Stimulated activated CD4-positive, alpha-beta T cell treated with anti-CD3 and anti-CD28 coated beads, Interleukin-15, amount 100 ng/mL, for 48 hours (primary cell): ENCODE data around the gene MORC4.

Experiments
- DNase-seq, 2 donors: peaks; one replicate each; pipeline ENCODE4 v3.0.0-alpha.2; 2020; ENCODE audit warnings: low read depth in 2 of 2

The MORC4 gene

GRCh38 chrX:106952988-106953387 is 47.0 kb downstream of the MORC4 start:
- no peak for DNase-seq

DNA sequence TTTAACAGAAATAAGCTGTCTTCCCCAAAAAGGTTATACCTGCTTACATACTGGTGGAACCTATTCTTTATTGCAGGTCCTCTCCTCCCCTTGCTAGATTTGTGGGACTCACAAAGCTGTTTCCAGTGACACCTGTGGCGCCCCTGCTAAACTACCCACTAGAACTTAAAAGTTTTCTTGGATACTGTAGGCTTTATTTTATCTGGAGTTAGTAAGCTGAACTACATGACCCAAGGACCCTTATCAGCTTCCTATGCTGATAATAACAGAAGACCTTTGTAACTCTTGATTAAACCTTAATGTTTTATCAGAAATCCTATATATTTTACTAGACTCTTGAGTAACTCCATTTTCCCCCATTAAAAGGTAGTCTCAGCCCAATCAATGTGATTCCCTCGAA is 47.5 kb downstream of the MORC4 start:
- DNase-seq: no peak

GRCh38 chrX:106952089-106952488 is 47.9 kb downstream of the MORC4 start:
- no peak for DNase-seq

DNA sequence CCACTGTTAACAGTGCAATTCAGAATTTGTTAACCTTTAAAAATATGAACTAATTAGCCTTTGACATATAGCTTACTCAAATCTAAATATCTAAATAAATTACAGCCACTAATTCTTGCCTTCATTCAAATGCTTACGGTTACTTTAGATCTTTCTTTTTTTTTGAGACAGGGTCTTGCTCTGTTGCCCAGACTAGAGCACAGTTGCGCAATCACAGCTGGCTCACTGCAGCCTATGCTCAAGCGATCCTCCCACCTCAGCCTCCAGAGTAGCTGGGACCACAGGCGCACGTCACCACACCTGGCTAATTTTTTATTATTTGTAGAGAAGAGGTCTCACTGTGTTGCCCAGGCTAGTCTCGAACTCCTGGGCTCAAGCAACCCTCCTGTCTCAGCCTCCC is 48.8 kb downstream of the MORC4 start:
- DNase-seq: no peak

GRCh38 chrX:106950381-106950780 is 49.6 kb downstream of the MORC4 start:
- DNase-seq: no peak

DNA sequence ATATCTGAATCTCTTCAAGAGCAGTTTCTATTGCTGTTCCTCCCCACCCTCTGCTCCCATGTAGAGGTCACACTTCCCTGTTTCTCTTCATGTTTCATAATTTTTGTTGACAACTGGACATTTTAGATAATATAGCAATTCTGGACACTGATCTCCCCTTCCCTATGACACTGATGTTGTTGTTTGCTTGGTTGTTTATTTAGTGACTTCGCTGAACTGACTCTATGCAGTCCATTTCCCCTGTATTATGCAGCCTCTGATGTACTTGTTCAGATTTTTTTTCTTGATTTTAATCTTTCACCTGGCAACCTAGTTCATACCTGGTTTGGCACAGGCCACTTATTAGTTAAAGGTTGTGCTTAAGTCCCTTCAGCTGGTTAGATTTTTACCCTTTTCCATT is 50.6 kb downstream of the MORC4 start:
- no peak for DNase-seq

DNA sequence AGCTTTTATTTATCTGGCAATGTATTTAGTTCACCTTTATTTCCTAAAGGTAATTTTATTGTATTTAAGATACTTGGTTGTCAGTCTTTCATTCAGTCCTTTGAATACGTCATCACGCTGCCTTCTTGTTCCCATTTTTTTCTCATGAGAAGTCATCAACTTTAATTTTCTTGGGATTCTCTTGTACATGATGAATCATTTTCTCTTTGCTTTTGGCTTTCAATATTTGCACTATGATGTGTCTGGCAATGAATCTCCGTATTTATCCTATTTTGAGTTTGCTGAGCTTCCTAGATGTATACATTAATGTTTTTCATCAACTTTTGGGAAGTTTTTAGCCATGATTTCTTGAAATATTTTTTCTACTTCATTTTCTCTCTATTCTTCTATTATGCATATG is 51.4 kb downstream of the MORC4 start:
- no peak for DNase-seq

- DNase-seq: no peak
Measured at GRCh38 chrX:106946464-106946863, 53.5 kb downstream of the MORC4 start.

GRCh38 chrX:106940068-106940467 is 59.9 kb downstream of the MORC4 start:
- DNase-seq: no peak

GRCh38 chrX:106939566-106939965 is 60.4 kb downstream of the MORC4 start:
- no peak for DNase-seq

DNA sequence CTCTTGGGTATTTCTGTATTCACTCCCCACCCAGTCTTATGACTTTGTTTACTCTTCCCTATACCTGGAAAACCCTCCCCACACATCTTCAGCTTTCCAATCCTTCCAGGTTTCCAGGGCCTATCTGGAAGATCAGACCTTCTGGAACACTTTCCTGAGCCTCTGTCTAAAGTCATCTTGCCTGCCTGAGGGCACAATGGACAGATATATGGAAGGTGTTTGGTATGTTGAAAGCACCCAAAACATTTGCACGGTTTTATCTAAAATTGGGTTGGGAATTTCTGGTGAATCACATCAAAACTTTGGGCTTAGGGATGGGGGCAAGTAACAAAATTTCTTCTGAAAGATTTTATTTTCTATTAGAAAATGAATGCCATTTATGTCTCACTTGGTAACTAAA is 63.8 kb downstream of the MORC4 start:
- no peak for DNase-seq

GRCh38 chrX:106935175-106935574 is 64.8 kb downstream of the MORC4 start:
- no peak for DNase-seq

- no peak for DNase-seq
Measured at GRCh38 chrX:106933538-106933961, 66.5 kb downstream of the MORC4 start.

GRCh38 chrX:106932960-106933537 is 67.0 kb downstream of the MORC4 start:
- no peak for DNase-seq

- no peak for DNase-seq
Measured at GRCh38 chrX:106932492-106932923, 67.5 kb downstream of the MORC4 start.

GRCh38 chrX:106931831-106932491 is 68.1 kb downstream of the MORC4 start:
- no peak for DNase-seq

DNA sequence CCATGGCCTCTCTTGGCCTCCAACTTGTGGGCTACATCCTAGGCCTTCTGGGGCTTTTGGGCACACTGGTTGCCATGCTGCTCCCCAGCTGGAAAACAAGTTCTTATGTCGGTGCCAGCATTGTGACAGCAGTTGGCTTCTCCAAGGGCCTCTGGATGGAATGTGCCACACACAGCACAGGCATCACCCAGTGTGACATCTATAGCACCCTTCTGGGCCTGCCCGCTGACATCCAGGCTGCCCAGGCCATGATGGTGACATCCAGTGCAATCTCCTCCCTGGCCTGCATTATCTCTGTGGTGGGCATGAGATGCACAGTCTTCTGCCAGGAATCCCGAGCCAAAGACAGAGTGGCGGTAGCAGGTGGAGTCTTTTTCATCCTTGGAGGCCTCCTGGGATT is 71.8 kb downstream of the MORC4 start:
- DNase-seq: no peak

- DNase-seq: no peak
Measured at GRCh38 chrX:106927700-106928099, 72.3 kb downstream of the MORC4 start.

DNA sequence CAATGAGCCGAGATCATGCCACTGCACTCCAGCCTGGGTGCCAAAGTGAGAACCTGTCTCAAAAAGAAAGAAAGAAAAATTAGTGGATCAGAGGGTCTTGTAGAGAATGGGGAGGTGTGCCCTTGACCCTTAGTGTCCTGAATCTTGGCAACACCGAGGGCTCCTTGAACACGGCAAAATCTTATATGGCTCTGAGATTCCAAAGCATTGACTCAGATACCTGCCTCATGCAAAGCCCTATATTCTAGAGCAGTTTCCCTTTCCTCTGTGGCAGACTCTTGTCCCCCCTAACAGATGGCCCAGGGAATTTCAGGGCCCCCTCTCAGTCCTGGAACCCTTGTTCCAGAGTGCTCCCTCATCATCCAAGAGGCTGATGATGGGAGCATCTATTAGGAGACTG is 73.0 kb downstream of the MORC4 start:
- no peak for DNase-seq

GRCh38 chrX:106921637-106922036 is 78.4 kb downstream of the MORC4 start:
- no peak for DNase-seq

DNA sequence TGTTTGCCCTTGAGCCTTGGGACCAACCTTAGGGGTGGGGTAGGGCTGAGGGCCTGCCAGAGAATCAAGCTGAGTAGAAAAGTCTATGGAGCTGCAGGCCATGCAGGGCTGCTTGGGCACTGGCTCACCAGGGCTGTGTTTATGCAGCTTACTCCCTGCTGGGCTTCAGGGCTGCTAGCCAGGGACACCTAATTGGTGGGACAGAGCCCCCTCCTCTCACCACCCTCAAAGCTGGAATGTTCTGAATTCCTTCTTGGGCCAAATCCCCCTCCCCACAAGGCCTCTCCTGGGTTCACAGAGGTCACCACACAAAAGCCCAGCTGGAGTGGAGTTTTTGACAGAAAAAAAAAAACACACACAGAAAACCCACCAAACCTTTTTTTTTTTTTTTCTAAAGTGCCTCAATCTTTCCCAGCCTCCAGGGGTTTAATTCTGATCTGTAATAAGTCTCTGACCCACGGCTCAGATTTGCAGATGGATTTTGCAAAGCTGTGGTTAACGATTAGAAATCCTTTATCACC is 80.0 kb downstream of the MORC4 start, which contains the start of gene CLDN2:
Gene CLDN2 (plus strand): TSS at position 471 of the 521 bp plus-strand sequence. CDS start 7,827 bp downstream, outside the sequence.
- DNase-seq: no peak

DNA sequence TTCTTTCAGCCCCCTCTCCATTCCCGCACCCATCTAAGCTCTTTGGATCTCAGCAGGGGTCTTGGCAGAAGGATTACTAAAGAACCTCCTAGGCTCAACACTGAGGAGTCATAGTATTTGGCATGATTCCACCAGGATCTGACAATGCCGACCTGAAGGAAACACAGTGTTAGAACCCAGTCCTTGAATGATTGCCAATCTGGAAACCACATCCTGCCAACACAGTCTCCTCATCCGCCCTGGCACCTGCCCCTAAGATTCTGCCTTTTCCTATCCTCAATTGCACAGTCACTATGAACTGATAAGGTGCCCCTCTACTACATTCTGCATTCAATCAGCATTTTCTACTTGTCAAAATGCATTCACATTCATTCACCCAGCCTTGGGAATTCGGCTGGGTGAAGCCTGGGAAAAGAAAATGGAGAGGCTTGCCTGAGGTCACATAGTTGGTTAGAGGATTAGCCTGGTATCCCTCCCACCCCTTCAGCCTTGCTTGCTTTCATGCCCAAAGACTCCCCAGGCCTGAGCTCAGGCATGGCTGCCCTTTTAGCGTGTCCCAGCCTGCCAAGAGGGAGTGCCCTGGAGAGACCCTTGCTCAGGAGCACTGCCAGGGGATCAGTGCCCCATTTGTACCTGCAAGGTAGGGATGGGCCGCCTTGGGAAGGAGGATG is 82.0 kb downstream of the MORC4 start:
- DNase-seq: no peak

GRCh38 chrX:106912864-106913263 is 87.1 kb downstream of the MORC4 start:
- no peak for DNase-seq
